Kidney epithelial cell (primary cell): ENCODE results near the gene PIM3. TPM values are rescaled to one million over a fixed set of nuclear protein-coding genes. Genes with fewer than 3 reads are reported as not detected.
"Not testable (repeated sequence)": the region's sequence is repeated elsewhere in the genome, so short reads cannot be mapped to it uniquely, and the experiment has no call there.

Experiments used
- DNase-seq: peaks from one replicate; pipeline ENCODE4 v3.0.0-alpha.2; 2010; ENCODE audit warnings: low read depth
- H3K27me3 ChIP-seq: 2 replicates; pipeline ENCODE4 v1.6.0; 2011; ENCODE audit warnings: low read length; ENCODE audit not compliant: control insufficient read depth, insufficient read depth
- H3K36me3 ChIP-seq: 2 replicates; pipeline ENCODE4 v1.5.1; 2011; ENCODE audit warnings: low read length; ENCODE audit not compliant: control insufficient read depth, insufficient read depth
- H3K4me3 ChIP-seq: 2 replicates; pipeline ENCODE4 v1.5.1; 2011; ENCODE audit warnings: low read depth, mild to moderate bottlenecking, control low read depth, low read length
- total RNA-seq: library from RNA; depleted of rRNA; stranded (reverse); fragments of >200 nt; gene quantifications from 2 replicates; pipeline ENCODE4 v1.2.3, GENCODE V29; 2015
- TF ChIP-seq, protein P1 (sequence below): IDR thresholded peaks from 2 replicates; pipeline ENCODE4 v1.5.1; 2011; ENCODE audit warnings: mild to moderate bottlenecking, moderate library complexity, low read length, control low read depth, inconsistent platforms; ENCODE audit not compliant: insufficient read depth, poor library complexity, severe bottlenecking

The PIM3 gene
- total RNA-seq, 1 donor from 2014 or later, result 66.9 TPM

DNA sequence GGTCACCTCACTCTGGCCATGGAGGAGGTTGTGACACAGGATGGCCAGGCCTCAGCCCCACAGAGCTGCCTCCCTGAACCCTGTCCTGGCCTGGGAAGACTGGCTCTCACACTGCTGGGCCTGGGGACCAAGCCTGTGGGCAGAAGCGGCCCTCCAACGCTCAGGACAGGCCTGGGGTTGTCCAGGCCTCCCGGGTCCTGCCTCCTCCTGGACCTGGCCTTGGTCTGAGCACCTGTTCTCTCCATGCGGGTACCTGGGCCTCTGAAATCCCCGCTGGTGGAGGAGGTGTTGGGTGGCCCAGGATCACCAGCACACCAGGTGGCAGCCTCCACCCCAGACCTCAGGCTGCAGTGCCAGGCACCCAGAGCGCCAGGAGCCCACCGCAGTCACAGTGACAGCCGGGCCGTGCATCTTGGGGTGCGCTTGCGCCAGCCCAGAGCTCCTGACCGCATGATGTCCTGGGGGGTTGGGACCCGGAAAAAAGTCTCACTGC, 16.1 kb upstream of the PIM3 start:
- no peak for DNase-seq
- no peaks in the 10 kb centered on the region for H3K27me3 ChIP-seq
- TF ChIP-seq, protein P1, sequence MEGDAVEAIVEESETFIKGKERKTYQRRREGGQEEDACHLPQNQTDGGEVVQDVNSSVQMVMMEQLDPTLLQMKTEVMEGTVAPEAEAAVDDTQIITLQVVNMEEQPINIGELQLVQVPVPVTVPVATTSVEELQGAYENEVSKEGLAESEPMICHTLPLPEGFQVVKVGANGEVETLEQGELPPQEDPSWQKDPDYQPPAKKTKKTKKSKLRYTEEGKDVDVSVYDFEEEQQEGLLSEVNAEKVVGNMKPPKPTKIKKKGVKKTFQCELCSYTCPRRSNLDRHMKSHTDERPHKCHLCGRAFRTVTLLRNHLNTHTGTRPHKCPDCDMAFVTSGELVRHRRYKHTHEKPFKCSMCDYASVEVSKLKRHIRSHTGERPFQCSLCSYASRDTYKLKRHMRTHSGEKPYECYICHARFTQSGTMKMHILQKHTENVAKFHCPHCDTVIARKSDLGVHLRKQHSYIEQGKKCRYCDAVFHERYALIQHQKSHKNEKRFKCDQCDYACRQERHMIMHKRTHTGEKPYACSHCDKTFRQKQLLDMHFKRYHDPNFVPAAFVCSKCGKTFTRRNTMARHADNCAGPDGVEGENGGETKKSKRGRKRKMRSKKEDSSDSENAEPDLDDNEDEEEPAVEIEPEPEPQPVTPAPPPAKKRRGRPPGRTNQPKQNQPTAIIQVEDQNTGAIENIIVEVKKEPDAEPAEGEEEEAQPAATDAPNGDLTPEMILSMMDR, result no peak
- H3K4me3 ChIP-seq, result no peak overlapping the region
- no peaks in the 10 kb centered on the region for H3K36me3 ChIP-seq

DNA sequence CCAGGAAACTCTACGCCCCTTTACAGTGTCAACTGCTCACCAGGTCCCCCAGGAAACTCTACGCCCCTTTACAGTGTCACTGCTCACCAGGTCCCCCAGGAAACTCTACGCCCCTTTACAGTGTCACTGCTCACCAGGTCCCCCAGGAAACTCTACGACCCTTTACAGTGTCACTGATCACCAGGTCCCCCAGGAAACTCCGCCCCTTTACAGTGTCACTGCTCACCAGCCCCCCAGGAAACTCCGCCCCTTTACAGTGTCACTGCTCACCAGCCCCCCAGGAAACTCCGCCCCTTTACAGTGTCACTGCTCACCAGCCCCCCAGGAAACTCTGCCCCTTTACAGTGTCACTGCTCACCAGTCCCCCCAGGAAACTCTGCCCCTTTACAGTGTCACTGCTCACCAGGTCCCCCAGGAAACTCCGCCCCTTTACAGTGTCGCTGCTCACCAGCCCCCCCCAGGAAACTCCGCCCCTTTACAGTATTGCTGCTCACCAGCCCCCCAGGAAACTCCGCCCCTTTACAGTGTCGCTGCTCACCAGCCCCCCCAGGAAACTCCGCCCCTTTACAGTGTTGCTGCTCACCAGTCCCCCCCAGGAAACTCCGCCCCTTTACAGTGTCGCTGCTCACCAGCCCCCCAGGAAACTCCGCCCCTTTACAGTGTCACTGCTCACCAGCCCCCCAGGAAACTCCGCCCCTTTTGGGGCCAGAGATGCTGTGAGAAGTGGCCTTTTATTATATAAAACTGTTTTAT, 15.4 kb upstream of the PIM3 start:
- not testable (repeated sequence) for DNase-seq, H3K27me3 ChIP-seq

DNA sequence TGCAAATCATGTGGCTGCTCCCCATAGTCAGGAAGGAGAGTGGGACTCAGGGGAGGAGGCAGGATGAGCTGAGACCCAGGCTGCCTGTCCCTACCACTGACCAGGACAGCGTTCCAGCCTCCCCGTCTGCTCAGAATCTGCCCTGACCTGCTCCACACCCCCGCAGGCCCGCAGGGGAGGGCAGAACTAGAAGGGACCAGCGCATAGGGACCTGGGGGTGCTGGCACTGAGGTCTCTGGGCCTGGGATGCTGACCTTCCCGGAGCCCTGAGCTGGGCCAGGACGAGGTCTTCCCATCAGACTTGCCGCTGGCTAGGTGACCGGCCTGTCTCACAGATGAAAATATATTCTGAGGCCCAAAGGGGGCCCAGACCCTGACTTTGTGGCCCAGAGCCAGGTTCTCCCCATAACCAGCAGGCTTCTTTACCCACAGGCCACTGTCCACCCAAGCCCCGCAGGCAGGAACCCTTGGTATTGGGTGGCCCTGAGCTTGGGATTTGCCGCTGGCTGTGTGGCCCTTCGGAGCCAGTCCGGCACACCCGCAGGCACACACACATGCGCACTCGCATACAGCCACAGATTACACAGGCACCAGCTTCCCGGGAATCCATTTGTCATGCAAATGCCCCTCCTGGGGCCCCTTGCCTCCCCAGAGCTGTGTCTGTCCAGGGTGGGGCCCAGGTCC, 13.8 kb upstream of the PIM3 start:
- TF ChIP-seq, protein P1, result no peak
- DNase-seq, result no peak
- Histone ChIP-seq H3K4me3 (no peak overlapping the region), H3K36me3 (no peaks in the 10 kb centered on the region), H3K27me3 (no peaks in the 10 kb centered on the region)

More for the DNA sequence above, 15.4 kb upstream of the PIM3 start:
- H3K36me3 ChIP-seq, H3K4me3 ChIP-seq: not testable (repeated sequence)

DNA sequence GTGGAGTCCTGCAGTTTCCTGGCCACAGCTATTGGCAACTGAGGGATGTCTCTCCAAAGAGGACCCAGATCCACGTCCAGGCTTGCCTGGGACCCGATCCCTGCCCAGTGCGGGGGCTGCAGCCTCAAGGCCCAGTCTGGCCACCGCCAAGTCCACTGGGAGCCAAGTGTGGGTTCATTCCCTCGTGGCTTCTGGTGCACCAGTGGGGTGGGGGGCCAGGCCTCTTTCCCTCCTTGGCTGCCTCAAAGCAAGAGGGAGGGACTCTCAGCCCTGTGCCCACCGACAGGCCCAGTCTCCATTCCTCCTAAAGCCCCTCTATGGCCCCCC, 13.3 kb upstream of the PIM3 start:
- TF ChIP-seq, protein P1, result no peak
- no peaks in the 10 kb centered on the region for H3K27me3 ChIP-seq

DNA sequence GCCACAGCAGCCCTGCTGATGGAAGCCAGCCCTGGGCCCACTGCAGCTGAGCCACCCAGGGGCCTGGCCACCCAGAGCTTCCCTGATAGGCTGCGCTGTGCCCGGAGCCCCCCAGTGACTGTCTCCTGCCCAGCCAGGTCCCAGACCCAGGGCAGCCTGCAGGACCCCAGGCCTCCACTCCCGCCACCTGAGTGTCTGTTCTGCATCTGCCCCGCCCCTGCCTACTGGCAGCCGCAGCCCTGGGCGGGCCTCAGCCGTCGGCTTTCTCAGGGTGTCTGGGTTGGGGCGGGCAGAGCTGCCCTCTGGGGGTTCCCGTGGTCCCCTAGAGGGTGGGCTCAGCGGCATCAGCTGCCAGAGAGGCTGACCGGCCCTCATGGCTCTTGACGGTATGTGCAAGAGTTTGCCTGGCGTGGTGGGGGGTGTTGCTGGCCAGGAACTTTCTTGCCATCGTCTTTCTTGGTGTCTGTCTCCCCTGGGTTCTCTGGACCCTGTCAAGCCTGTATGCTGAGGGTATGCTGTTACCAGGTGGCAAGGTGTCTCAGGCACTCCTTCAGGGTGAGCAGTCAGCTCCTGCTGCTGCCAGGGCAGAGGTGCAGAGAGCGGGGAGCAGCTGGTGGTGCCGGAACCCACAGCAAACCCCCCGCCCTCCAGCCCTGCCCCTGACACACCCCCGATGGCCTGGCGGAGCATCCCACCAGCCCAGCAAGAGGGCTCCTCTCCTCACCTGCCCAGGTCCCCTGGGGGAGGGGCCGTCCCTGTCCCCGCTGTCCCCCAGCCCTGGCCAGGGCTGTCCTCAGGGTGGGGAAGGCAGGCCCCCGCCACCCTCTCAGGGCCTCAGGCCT, 12.2 kb upstream of the PIM3 start:
- H3K27me3 ChIP-seq, result no peaks in the 10 kb centered on the region
- H3K4me3 ChIP-seq, result no peak overlapping the region
- H3K36me3 ChIP-seq, result no peaks in the 10 kb centered on the region
- TF ChIP-seq, protein P1, result no peak
- no peak for DNase-seq

More for the DNA sequence above, 13.3 kb upstream of the PIM3 start:
- DNase-seq, result no peak
- no peaks in the 10 kb centered on the region for H3K36me3 ChIP-seq
- H3K4me3 ChIP-seq, result no peak overlapping the region
